Fibroblast of villous mesenchyme (primary cell): Measurements from ENCODE around the gene DECR2. TPM values are rescaled to one million over a fixed set of nuclear protein-coding genes. Genes with fewer than 3 reads are reported as not detected.
A peak's percentile ranks its signal among the peaks of the same experiment; 100 is the strongest.

Experiments used
- DNase-seq: peaks from one replicate; pipeline ENCODE4 v3.0.0-alpha.2; 2010; ENCODE audit warnings: low read depth
- H3K4me3 ChIP-seq: 2 replicates; pipeline ENCODE4 v1.5.1; 2011; ENCODE audit warnings: low read depth, mild to moderate bottlenecking, low read length
- CTCF ChIP-seq: IDR thresholded peaks from 2 replicates; pipeline ENCODE4 v1.5.1; 2012; ENCODE audit warnings: low read depth, mild to moderate bottlenecking, low read length; ENCODE audit not compliant: insufficient read depth
- total RNA-seq: library from RNA; depleted of rRNA; stranded (reverse); fragments of >200 nt; gene quantifications from 2 replicates; pipeline ENCODE4 v1.2.3, GENCODE V29; 2012

DECR2 gene
- total RNA-seq, 1 donor = 16.0 TPM

- peak overlapping the region; percentile 56 for H3K4me3 ChIP-seq
- no peak for TF ChIP-seq CTCF
- no peak for DNase-seq
These were observed 32.3 kb upstream of the DECR2 start for GRCh38 chr16:369275-369865.

GRCh38 chr16:369866-370436 is 31.7 kb upstream of the DECR2 start:
- no peak for TF ChIP-seq CTCF
- peak overlapping the region; percentile 56 for H3K4me3 ChIP-seq
- peak; percentile 26 for DNase-seq

- no peak for TF ChIP-seq CTCF
- DNase-seq = peak; percentile 95
- H3K4me3 ChIP-seq = peak within 1 kb of the TSS; percentile 56
These were observed 31.2 kb upstream of the DECR2 start, which contains the start of gene MRPL28 for GRCh38 chr16:370443-370842. Gene MRPL28, minus strand, starts transcription at chr16:370538. Its CDS starts 320 bp downstream, at chr16:370218.

GRCh38 chr16:370979-371514 is 30.6 kb upstream of the DECR2 start:
- peak overlapping the region; percentile 56 for H3K4me3 ChIP-seq
- no peak for DNase-seq
- no peak for TF ChIP-seq CTCF

GRCh38 chr16:371515-372301 is 30.0 kb upstream of the DECR2 start:
- no peak overlapping the region for H3K4me3 ChIP-seq
- no peak for DNase-seq
- TF ChIP-seq CTCF = no peak

GRCh38 chr16:372302-372983 is 29.2 kb upstream of the DECR2 start:
- no peak overlapping the region for H3K4me3 ChIP-seq
- no peak for TF ChIP-seq CTCF
- DNase-seq = no peak
